H1 (cell line): ENCODE results near the gene GTF2A1. TPM values are rescaled to one million over a fixed set of nuclear protein-coding genes. Genes with fewer than 3 reads are reported as not detected.

Experiments
- CEBPB ChIP-seq: IDR thresholded peaks from 2 replicates; pipeline ENCODE4 v1.6.1; 2012; ENCODE audit warnings: low read depth, low read length
- CTBP2 ChIP-seq: IDR thresholded peaks from 2 replicates; pipeline ENCODE4 v1.7.0; 2011; ENCODE audit warnings: borderline replicate concordance, mild to moderate bottlenecking, moderate library complexity, mixed read lengths, low read length; ENCODE audit not compliant: insufficient read depth, insufficient read length
- polyA plus RNA-seq, 7 experiments: library from polyadenylated mRNA; depleted of rRNA in 3 of 7; stranded (reverse) in 5 of 7; unstranded in 2 of 7; fragments of >200 nt in 5 of 7; fragments of 200-250 nt in 2 of 7; gene quantifications; 1 replicate in 5 of 7; 2 replicates in 1 of 7; 4 replicates in 1 of 7; pipeline versions ENCODE4 v1.2.1 to v1.2.3, GENCODE V29; 2011 to 2013; ENCODE audit warnings: missing spikeins in 2 of 7, mixed read lengths in 2 of 7
- total RNA-seq: library from RNA; stranded (reverse); fragmentation: NEBNext Ultra II Directional; extraction: Animal tissue kit (Norgen Biotek cat#: 25700); gene quantifications from 2 replicates; pipeline ENCODE4 v1.2.1, GENCODE V29; 2021

Gene GTF2A1
- total and polyA plus RNA-seq, 2 of the 8 experiments (the other 6 are each of a cell fraction or from before 2014, with no cell fraction given): 24.1 to 57.8 TPM

DNA sequence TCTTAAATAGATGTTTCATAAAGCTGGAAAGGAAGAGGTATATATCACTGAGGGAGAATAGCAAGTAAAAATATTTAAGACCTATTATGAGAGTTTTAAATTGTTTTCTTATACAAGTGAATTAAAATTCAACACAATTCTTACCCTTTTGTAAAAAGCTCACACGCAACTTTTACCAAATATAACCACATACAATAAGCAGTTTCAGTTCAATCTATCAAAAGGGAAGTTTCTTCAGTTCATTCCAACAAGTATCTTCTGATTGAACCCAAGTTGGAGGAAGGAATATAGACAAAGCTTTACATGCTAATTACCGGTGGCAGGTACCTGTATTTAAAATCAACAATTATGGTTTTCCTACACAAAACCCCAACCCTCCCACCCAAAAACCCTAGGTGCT, 41.1 kb downstream of the GTF2A1 start (continued):
- TF ChIP-seq CEBPB: no peak
- TF ChIP-seq CTBP2: no peak
